BJ (cell line): Measurements from ENCODE around the gene ZNF418. TPM values are rescaled to one million over a fixed set of nuclear protein-coding genes. Genes with fewer than 3 reads are reported as not detected.
"Not testable (repeated sequence)": the region's sequence is repeated elsewhere in the genome, so short reads cannot be mapped to it uniquely, and the experiment has no call there.

Source experiments
- CTCF ChIA-PET: fragments of 350-600 bp; formaldehyde crosslinking; extraction: SDS; loops from one replicate; lab custom pipeline; 2021; ENCODE audit warnings: antibody characterized with exemption, inconsistent platforms; lab: Yijun Ruan, JAX
- POLR2A ChIA-PET: fragments of 300-600 bp; sonication (Branson Sonifier 250); formaldehyde crosslinking; extraction: SDS; loops from one replicate; lab custom pipeline; 2021; ENCODE audit warnings: antibody characterized with exemption; lab: Charles Lee
- DNase-seq: peaks from one replicate; pipeline ENCODE4 v3.0.0-alpha.2; 2011; ENCODE audit warnings: low read depth
- H3K27me3 ChIP-seq: 2 replicates; pipeline ENCODE4 v1.6.0; 2011; ENCODE audit warnings: low read length; ENCODE audit not compliant: control insufficient read depth, insufficient read depth
- H3K36me3 ChIP-seq: 2 replicates; pipeline ENCODE4 v1.5.1; 2011; ENCODE audit warnings: low read length; ENCODE audit not compliant: control insufficient read depth, insufficient read depth
- H3K4me3 ChIP-seq: 2 replicates; pipeline ENCODE4 v1.5.1; 2011; ENCODE audit warnings: low read depth, mild to moderate bottlenecking, control low read depth, low read length
- CTCF ChIP-seq: IDR thresholded peaks from 2 replicates; pipeline ENCODE4 v1.5.1; 2011; ENCODE audit warnings: low read depth, mild to moderate bottlenecking, control low read depth, inconsistent platforms, low read length, moderate library complexity; ENCODE audit not compliant: insufficient read depth
- polyA plus RNA-seq: library from polyadenylated mRNA; depleted of rRNA; stranded (reverse); fragments of >200 nt; gene quantifications from 2 replicates; pipeline ENCODE4 v1.2.3, GENCODE V29; 2011

The ZNF418 gene
- polyA plus RNA-seq, 1 experiment = 2.5 TPM

- H3K4me3 ChIP-seq = no peak overlapping the region
- no peaks in the 10 kb centered on the region for H3K27me3 ChIP-seq
- H3K36me3 ChIP-seq = peaks cover 2% of the 10 kb centered on the region; the same call in 1 of the 2 replicates
- ChIA-PET CTCF (no interaction called here), POLR2A (no interaction called here)
- TF ChIP-seq CTCF = no peak
- no peak for DNase-seq
Measured at GRCh38 chr19:57914531-57914930, 20.7 kb downstream of the ZNF418 start.

GRCh38 chr19:57907394-57907793 lies 27.8 kb downstream of the ZNF418 start:
- CTCF ChIA-PET = no interaction called here
- TF ChIP-seq CTCF = no peak
- POLR2A ChIA-PET = no interaction called here
- no peak for DNase-seq
- Histone ChIP-seq H3K4me3 (no peak overlapping the region), H3K36me3 (peaks cover 2% of the 10 kb centered on the region; the same call in 1 of the 2 replicates), H3K27me3 (no peaks in the 10 kb centered on the region)

GRCh38 chr19:57905258-57905657 lies 29.9 kb downstream of the ZNF418 start:
- no peak for TF ChIP-seq CTCF
- no peak for DNase-seq
- no peaks in the 10 kb centered on the region for H3K27me3 ChIP-seq
- CTCF ChIA-PET = no interaction called here
- no peak overlapping the region for H3K4me3 ChIP-seq
- H3K36me3 ChIP-seq = no peaks in the 10 kb centered on the region
- POLR2A ChIA-PET = no interaction called here

GRCh38 chr19:57903618-57904184 lies 31.5 kb downstream of the ZNF418 start:
- POLR2A ChIA-PET = no interaction called here
- H3K36me3 ChIP-seq = no peaks in the 10 kb centered on the region
- no peak overlapping the region for H3K4me3 ChIP-seq
- CTCF ChIA-PET = interaction anchor here (1.1 to 2.2 kb wide), 3 partner anchors 10 to 164 kb away, joined by 3 to 7 read pairs (median 3); no protein-coding TSS in a partner anchor
- no peak for TF ChIP-seq CTCF
- H3K27me3 ChIP-seq = no peaks in the 10 kb centered on the region
- no peak for DNase-seq

- DNase-seq = no peak
- TF ChIP-seq CTCF = no peak
- ChIA-PET CTCF (interaction anchor here (0.6 kb wide), 1 partner anchor 374 kb away, joined by 3 read pairs; no protein-coding TSS in a partner anchor), POLR2A (no interaction called here)
- no peaks in the 10 kb centered on the region for H3K27me3 ChIP-seq
- no peak overlapping the region for H3K4me3 ChIP-seq
- H3K36me3 ChIP-seq = no peaks in the 10 kb centered on the region; the same call in 1 of the 2 replicates
Measured at GRCh38 chr19:57900311-57900710, 34.9 kb downstream of the ZNF418 start.

- POLR2A ChIA-PET, H3K27me3 ChIP-seq, H3K4me3 ChIP-seq, H3K36me3 ChIP-seq: not testable (repeated sequence)
- peak; percentile 19 for DNase-seq
- CTCF ChIA-PET = interaction anchor here (1.1 kb wide), 1 partner anchor 12 kb away, joined by 3 read pairs; no protein-coding TSS in a partner anchor
Measured at GRCh38 chr19:57890706-57891105, 44.5 kb downstream of the ZNF418 start.
